Skin of body (tissue), 2 donors: ENCODE data around the gene CMTR2. TPM values are rescaled to one million over a fixed set of nuclear protein-coding genes. Genes with fewer than 3 reads are reported as not detected.
A peak's percentile ranks its signal among the peaks of the same experiment; 100 is the strongest.
"Not testable (repeated sequence)": the region's sequence is repeated elsewhere in the genome, so short reads cannot be mapped to it uniquely, and the experiment has no call there.

Experiments
- DNase-seq: peaks from one replicate; lab custom pipeline; 2025; lab: John Stamatoyannopoulos, UW
- total RNA-seq: library from RNA; depleted of rRNA; stranded (reverse); fragments of >200 nt; gene quantifications from one replicate; pipeline ENCODE4 v1.2.3, GENCODE V29; 2014

The CMTR2 gene, protein sequence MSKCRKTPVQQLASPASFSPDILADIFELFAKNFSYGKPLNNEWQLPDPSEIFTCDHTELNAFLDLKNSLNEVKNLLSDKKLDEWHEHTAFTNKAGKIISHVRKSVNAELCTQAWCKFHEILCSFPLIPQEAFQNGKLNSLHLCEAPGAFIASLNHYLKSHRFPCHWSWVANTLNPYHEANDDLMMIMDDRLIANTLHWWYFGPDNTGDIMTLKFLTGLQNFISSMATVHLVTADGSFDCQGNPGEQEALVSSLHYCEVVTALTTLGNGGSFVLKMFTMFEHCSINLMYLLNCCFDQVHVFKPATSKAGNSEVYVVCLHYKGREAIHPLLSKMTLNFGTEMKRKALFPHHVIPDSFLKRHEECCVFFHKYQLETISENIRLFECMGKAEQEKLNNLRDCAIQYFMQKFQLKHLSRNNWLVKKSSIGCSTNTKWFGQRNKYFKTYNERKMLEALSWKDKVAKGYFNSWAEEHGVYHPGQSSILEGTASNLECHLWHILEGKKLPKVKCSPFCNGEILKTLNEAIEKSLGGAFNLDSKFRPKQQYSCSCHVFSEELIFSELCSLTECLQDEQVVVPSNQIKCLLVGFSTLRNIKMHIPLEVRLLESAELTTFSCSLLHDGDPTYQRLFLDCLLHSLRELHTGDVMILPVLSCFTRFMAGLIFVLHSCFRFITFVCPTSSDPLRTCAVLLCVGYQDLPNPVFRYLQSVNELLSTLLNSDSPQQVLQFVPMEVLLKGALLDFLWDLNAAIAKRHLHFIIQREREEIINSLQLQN
- total RNA-seq = 32.6 TPM

- peak; percentile 95 for DNase-seq
Measured at GRCh38 chr16:71288890-71289731, at the start of gene CMTR2. Gene CMTR2, minus strand, starts transcription at chr16:71289402. Its CDS starts 3,482 bp downstream, at chr16:71285920.

GRCh38 chr16:71338632-71339031, 49.4 kb upstream of the CMTR2 start:
- DNase-seq = no peak

GRCh38 chr16:71338193-71338592, 49.0 kb upstream of the CMTR2 start:
- DNase-seq = no peak

GRCh38 chr16:71337631-71338030, 48.4 kb upstream of the CMTR2 start:
- DNase-seq = no peak

GRCh38 chr16:71328151-71328550, 38.9 kb upstream of the CMTR2 start:
- no peak for DNase-seq

GRCh38 chr16:71327720-71328119, 38.5 kb upstream of the CMTR2 start:
- DNase-seq = no peak

GRCh38 chr16:71319999-71320398, 30.8 kb upstream of the CMTR2 start:
- no peak for DNase-seq

GRCh38 chr16:71315269-71315668, 26.1 kb upstream of the CMTR2 start:
- DNase-seq = no peak

GRCh38 chr16:71313591-71313990, 24.4 kb upstream of the CMTR2 start:
- not testable (repeated sequence) for DNase-seq

GRCh38 chr16:71311553-71312158, 22.5 kb upstream of the CMTR2 start:
- peak; percentile 23 for DNase-seq

GRCh38 chr16:71303938-71304337, 14.7 kb upstream of the CMTR2 start:
- DNase-seq = no peak

DNA sequence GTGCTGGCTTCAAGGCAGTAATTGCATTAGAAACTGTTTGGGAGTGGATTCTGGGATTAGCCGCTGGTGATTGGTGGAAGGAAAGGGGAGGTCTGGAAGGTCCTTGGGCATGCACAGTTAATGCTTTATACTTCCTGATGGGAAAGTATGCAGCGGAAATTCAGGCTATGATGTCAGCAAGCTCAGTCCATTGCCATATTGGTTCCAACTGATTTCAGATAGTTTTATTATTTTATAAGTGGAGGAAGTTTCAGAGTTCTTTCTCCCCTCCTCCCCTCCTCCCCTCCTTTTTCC, 8.1 kb upstream of the CMTR2 start:
- DNase-seq = no peak

GRCh38 chr16:71296584-71297340, 7.6 kb upstream of the CMTR2 start:
- no peak for DNase-seq

DNA sequence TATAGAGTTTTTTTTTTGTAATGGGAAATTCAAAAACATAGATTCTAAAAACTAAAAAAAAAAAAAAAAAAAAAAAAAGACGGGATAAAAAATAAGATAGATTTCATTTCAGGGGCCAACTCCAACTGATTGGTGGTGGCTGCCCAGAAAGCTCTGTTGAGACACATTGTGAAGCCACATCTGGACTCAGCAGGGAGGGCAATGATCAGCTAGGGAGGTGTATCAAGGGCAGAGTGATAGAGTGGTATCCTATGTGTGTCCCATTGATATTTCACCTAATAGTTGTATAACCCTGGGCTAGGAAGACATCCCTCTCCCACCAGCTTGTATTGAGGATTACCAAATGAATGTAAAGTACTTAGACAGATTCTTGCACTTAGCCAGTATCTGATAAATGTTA, 6.7 kb upstream of the CMTR2 start:
- no peak for DNase-seq

DNA sequence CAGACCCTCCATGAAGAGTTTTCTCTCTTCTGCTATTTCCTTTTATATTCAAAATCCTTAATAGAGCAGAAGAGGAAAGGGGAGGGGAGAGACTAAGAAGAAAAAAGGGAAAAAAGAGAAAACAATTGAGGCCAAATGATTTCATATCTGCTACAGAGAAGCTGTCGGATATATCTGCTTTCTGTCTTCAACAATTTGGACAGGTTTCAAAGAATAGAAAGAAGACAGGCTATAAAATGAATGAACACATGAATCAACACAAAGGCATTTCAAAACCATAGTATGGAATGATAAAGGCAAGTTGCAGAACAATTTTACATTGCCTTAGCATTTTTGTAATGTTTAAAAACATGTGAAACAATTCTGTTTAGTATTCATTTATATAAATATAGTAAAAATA, 4.7 kb upstream of the CMTR2 start:
- no peak for DNase-seq

DNA sequence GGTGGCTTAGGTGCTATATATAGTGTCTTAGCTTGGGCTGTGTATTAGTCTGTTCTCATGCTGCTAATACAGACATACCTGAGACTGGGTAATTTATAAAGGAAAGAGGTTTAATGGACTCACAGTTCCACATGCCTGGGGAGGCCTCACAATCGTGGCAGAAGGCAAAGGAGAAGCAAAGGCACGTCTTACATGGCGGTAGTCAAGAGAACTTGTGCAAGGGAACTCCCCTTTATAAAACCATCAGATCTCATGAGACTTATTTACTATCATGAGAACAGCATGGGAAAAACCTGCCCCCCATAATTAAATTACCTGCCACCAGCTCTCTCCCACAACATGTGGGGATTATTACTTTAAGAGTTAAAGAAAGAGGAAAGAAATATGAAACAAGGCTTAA, 2.9 kb upstream of the CMTR2 start:
- DNase-seq = not testable (repeated sequence)

DNA sequence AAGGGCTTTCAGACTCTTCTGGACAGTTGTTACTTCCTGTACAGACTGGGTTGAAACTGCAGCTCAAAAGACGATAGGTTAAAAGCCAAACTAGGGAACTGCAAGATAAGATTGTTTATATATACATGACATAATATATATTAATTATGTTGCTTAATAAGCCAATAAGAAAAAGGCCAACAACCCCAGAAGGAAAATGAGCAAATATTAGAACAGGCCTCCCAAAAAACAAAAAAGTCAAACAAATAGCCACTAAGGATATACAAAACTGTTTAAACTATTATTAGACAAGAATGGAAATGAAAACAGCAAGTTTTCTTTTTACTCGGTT, 495 bp upstream of the CMTR2 start:
- no peak for DNase-seq

GRCh38 chr16:71288570-71288889, 672 bp downstream of the CMTR2 start:
- peak; percentile 51 for DNase-seq

- no peak for DNase-seq
Measured at GRCh38 chr16:71287911-71288310, 1.3 kb downstream of the CMTR2 start.

DNA sequence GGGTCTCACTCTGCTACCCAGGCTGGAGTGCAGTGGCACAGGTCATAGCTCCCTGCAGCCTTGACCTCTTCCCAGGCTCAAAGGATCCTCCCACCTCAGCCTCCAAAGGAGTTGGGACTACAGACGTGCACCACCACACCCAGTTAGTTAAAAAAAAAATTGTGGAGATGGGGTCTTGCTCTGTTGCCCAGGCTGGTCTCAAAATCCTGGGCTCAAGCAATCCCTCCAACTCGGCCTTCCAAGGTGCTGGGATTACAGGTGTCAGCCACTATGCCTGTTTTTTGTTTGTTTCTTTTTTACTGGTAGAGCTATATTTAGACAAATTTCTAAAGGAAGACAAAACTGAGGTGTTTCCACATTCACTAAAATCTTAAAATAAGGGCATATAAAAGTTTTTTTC, 1.7 kb downstream of the CMTR2 start:
- DNase-seq = no peak

DNA sequence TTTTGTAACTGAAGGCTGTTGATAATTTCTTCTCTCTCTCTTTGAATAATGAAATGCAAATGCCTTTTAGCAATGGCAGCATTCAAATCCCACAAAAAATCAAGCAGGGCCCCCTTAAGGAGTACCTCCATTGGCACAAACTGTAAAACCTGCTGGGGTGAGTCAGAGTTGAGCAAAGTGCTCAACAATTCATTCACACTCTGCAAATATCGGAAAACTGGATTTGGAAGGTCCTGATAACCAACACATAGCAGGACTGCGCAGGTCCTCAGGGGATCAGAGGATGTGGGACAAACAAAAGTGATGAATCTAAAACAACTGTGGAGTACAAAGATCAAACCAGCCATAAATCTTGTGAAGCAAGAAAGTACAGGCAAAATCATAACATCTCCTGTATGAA, 5.6 kb downstream of the CMTR2 start:
- no peak for DNase-seq
